CD4-positive, alpha-beta T cell treated with Interferon alpha-2 for 1 hour (primary cell): ENCODE measurements around the gene NMNAT2.
"Not testable (repeated sequence)": the region's sequence is repeated elsewhere in the genome, so short reads cannot be mapped to it uniquely, and the experiment has no call there.

Experiments
- DNase-seq, 2 donors: peaks; one replicate each; pipeline ENCODE4 v3.0.0-alpha.2; 2020 to 2022

Gene NMNAT2

GRCh38 chr1:183251101-183251958 is 166.8 kb downstream of the NMNAT2 start:
- no peak for DNase-seq

GRCh38 chr1:183249941-183250452 is 168.2 kb downstream of the NMNAT2 start:
- no peak for DNase-seq

GRCh38 chr1:183248989-183249691 is 169.0 kb downstream of the NMNAT2 start:
- no peak for DNase-seq

- DNase-seq, result no peak
These were observed 170.2 kb downstream of the NMNAT2 start for GRCh38 chr1:183247931-183248330.

- DNase-seq, result no peak
These were observed 170.7 kb downstream of the NMNAT2 start for GRCh38 chr1:183247484-183247883.

- DNase-seq, result no peak
These were observed 171.1 kb downstream of the NMNAT2 start for GRCh38 chr1:183247066-183247465.

- DNase-seq, result no peak
These were observed 171.7 kb downstream of the NMNAT2 start for GRCh38 chr1:183246436-183246835.

GRCh38 chr1:183245357-183245756 is 172.8 kb downstream of the NMNAT2 start:
- no peak for DNase-seq

GRCh38 chr1:183244466-183244865 is 173.7 kb downstream of the NMNAT2 start:
- DNase-seq, result no peak

- DNase-seq, result no peak
These were observed 174.8 kb downstream of the NMNAT2 start for GRCh38 chr1:183243161-183244050.

- DNase-seq, result no peak
These were observed 175.6 kb downstream of the NMNAT2 start for GRCh38 chr1:183242556-183242955.

GRCh38 chr1:183241471-183241870 is 176.7 kb downstream of the NMNAT2 start:
- DNase-seq, result no peak

GRCh38 chr1:183240853-183241252 is 177.3 kb downstream of the NMNAT2 start:
- DNase-seq, result not testable (repeated sequence)

GRCh38 chr1:183240526-183240825 is 177.7 kb downstream of the NMNAT2 start:
- DNase-seq, result no peak

- no peak for DNase-seq
These were observed 178.2 kb downstream of the NMNAT2 start for GRCh38 chr1:183239793-183240525.

GRCh38 chr1:183239220-183239742 is 178.9 kb downstream of the NMNAT2 start:
- DNase-seq, result no peak

GRCh38 chr1:183238071-183238470 is 180.1 kb downstream of the NMNAT2 start:
- no peak for DNase-seq

GRCh38 chr1:183237046-183237445 is 181.1 kb downstream of the NMNAT2 start:
- no peak for DNase-seq

- DNase-seq, result no peak
These were observed 181.9 kb downstream of the NMNAT2 start for GRCh38 chr1:183236158-183236725.

GRCh38 chr1:183235503-183235902 is 182.7 kb downstream of the NMNAT2 start:
- no peak for DNase-seq

- DNase-seq, result no peak
These were observed 183.3 kb downstream of the NMNAT2 start for GRCh38 chr1:183234660-183235476.
